ACC112 (cell line): Measurements from ENCODE around the gene SH3BGR.

Experiments
- H2AFZ ChIP-seq: fragments of 200-600 bp; sonication (generic); one replicate; pipeline ENCODE4 v1.6.0; 2017; ENCODE audit warnings: antibody characterized with exemption, low read length; ENCODE audit not compliant: unreplicated experiment
- H3K27ac ChIP-seq: fragments of 200-600 bp; sonication (generic); 2 replicates; pipeline ENCODE4 v1.5.1; 2014; ENCODE audit warnings: low read depth, mild to moderate bottlenecking, antibody characterized with exemption, low read length, moderate library complexity
- H3K27me3 ChIP-seq: fragments of 200-600 bp; sonication (generic); 2 replicates; pipeline ENCODE4 v1.6.1; 2014; ENCODE audit warnings: mild to moderate bottlenecking, antibody characterized with exemption, low read length, moderate library complexity, mixed read lengths; ENCODE audit not compliant: insufficient read depth
- H3K36me3 ChIP-seq: fragments of 200-600 bp; sonication (generic); 2 replicates; pipeline ENCODE4 v1.6.1; 2016; ENCODE audit warnings: mild to moderate bottlenecking, antibody characterized with exemption, low read length, moderate library complexity, mixed read lengths; ENCODE audit not compliant: insufficient read depth
- H3K4me1 ChIP-seq: fragments of 200-600 bp; sonication (generic); one replicate; pipeline ENCODE4 v1.6.1; 2016; ENCODE audit warnings: low read length, mixed read lengths; ENCODE audit not compliant: insufficient read depth, unreplicated experiment, control insufficient read depth
- H3K4me3 ChIP-seq: fragments of 200-600 bp; sonication (generic); 2 replicates; pipeline ENCODE4 v1.5.1; 2014; ENCODE audit warnings: mild to moderate bottlenecking, low read depth, low read length
- H3K79me2 ChIP-seq: fragments of 200-600 bp; sonication (generic); one replicate; pipeline ENCODE4 v1.6.0; 2016; ENCODE audit warnings: low read length; ENCODE audit not compliant: control insufficient read depth, unreplicated experiment, insufficient read depth

Gene SH3BGR

GRCh38 chr21:39461419-39461818, 9.6 kb downstream of the SH3BGR start:
- H3K4me1 ChIP-seq = no peaks in the 10 kb centered on the region
- H3K27me3 ChIP-seq = no peaks in the 10 kb centered on the region
- H2AFZ ChIP-seq = no peak overlapping the region
- H3K79me2 ChIP-seq = no peaks in the 10 kb centered on the region
- H3K36me3 ChIP-seq = no peaks in the 10 kb centered on the region
- no peak overlapping the region for H3K27ac ChIP-seq
- no peak overlapping the region for H3K4me3 ChIP-seq

- no peaks in the 10 kb centered on the region for H3K36me3 ChIP-seq
- H3K27me3 ChIP-seq = no peaks in the 10 kb centered on the region
- H3K79me2 ChIP-seq = no peaks in the 10 kb centered on the region
- no peaks in the 10 kb centered on the region for H3K4me1 ChIP-seq
- H3K27ac ChIP-seq = no peak overlapping the region
- H2AFZ ChIP-seq = no peak overlapping the region
- no peak overlapping the region for H3K4me3 ChIP-seq
These were observed 11.5 kb downstream of the SH3BGR start for GRCh38 chr21:39463308-39463707.

- Histone ChIP-seq H2AFZ (no peak overlapping the region), H3K4me3 (no peak overlapping the region), H3K79me2 (no peaks in the 10 kb centered on the region), H3K4me1 (no peaks in the 10 kb centered on the region), H3K27ac (no peak overlapping the region), H3K27me3 (no peaks in the 10 kb centered on the region), H3K36me3 (no peaks in the 10 kb centered on the region)
These were observed 14.8 kb downstream of the SH3BGR start for GRCh38 chr21:39466584-39466983.

- Histone ChIP-seq H3K4me1 (no peaks in the 10 kb centered on the region), H3K36me3 (no peaks in the 10 kb centered on the region), H3K4me3 (no peak overlapping the region), H2AFZ (no peak overlapping the region), H3K27me3 (no peaks in the 10 kb centered on the region), H3K27ac (no peak overlapping the region), H3K79me2 (no peaks in the 10 kb centered on the region)
These were observed 16.0 kb downstream of the SH3BGR start for GRCh38 chr21:39467746-39468145.

- H3K36me3 ChIP-seq = no peaks in the 10 kb centered on the region
- no peaks in the 10 kb centered on the region for H3K79me2 ChIP-seq
- no peaks in the 10 kb centered on the region for H3K27me3 ChIP-seq
- H3K27ac ChIP-seq = no peak overlapping the region
- no peak overlapping the region for H2AFZ ChIP-seq
- H3K4me3 ChIP-seq = no peak overlapping the region
- no peaks in the 10 kb centered on the region for H3K4me1 ChIP-seq
These were observed 16.8 kb downstream of the SH3BGR start for GRCh38 chr21:39468559-39468958.

- no peaks in the 10 kb centered on the region for H3K4me1 ChIP-seq
- no peaks in the 10 kb centered on the region for H3K27me3 ChIP-seq
- no peak overlapping the region for H2AFZ ChIP-seq
- H3K36me3 ChIP-seq = no peaks in the 10 kb centered on the region
- no peaks in the 10 kb centered on the region for H3K79me2 ChIP-seq
- no peak overlapping the region for H3K4me3 ChIP-seq
- H3K27ac ChIP-seq = no peak overlapping the region
These were observed 19.8 kb downstream of the SH3BGR start for GRCh38 chr21:39471598-39471997.

GRCh38 chr21:39472786-39473185, 21.0 kb downstream of the SH3BGR start:
- no peaks in the 10 kb centered on the region for H3K27me3 ChIP-seq
- no peaks in the 10 kb centered on the region for H3K79me2 ChIP-seq
- H3K4me3 ChIP-seq = no peak overlapping the region

GRCh38 chr21:39474611-39475010, 22.8 kb downstream of the SH3BGR start:
- H3K4me1 ChIP-seq = no peaks in the 10 kb centered on the region
- no peaks in the 10 kb centered on the region for H3K79me2 ChIP-seq
- H3K27ac ChIP-seq = no peak overlapping the region
- H3K27me3 ChIP-seq = no peaks in the 10 kb centered on the region
- H2AFZ ChIP-seq = no peak overlapping the region
- no peak overlapping the region for H3K4me3 ChIP-seq
- H3K36me3 ChIP-seq = no peaks in the 10 kb centered on the region

More at GRCh38 chr21:39472786-39473185, 21.0 kb downstream of the SH3BGR start:
- H3K36me3 ChIP-seq = no peaks in the 10 kb centered on the region
- H2AFZ ChIP-seq = no peak overlapping the region
- no peaks in the 10 kb centered on the region for H3K4me1 ChIP-seq
- H3K27ac ChIP-seq = no peak overlapping the region

GRCh38 chr21:39479164-39479813, 27.5 kb downstream of the SH3BGR start:
- H3K4me1 ChIP-seq = peaks cover 7% of the 10 kb centered on the region
- H3K4me3 ChIP-seq = no peak overlapping the region
- H2AFZ ChIP-seq = no peak overlapping the region
- no peaks in the 10 kb centered on the region for H3K36me3 ChIP-seq
- H3K27me3 ChIP-seq = no peaks in the 10 kb centered on the region
- H3K27ac ChIP-seq = no peak overlapping the region
- H3K79me2 ChIP-seq = no peaks in the 10 kb centered on the region

GRCh38 chr21:39479814-39480182, 28.0 kb downstream of the SH3BGR start:
- Histone ChIP-seq H3K79me2 (no peaks in the 10 kb centered on the region), H3K27me3 (no peaks in the 10 kb centered on the region), H3K4me1 (peaks cover 11% of the 10 kb centered on the region), H3K4me3 (no peak overlapping the region), H3K27ac (no peak overlapping the region), H2AFZ (no peak overlapping the region), H3K36me3 (no peaks in the 10 kb centered on the region)

GRCh38 chr21:39480271-39480670, 28.5 kb downstream of the SH3BGR start:
- Histone ChIP-seq H3K4me3 (no peak overlapping the region), H3K4me1 (peaks cover 14% of the 10 kb centered on the region), H3K79me2 (no peaks in the 10 kb centered on the region), H3K27ac (no peak overlapping the region), H3K36me3 (no peaks in the 10 kb centered on the region), H2AFZ (no peak overlapping the region), H3K27me3 (no peaks in the 10 kb centered on the region)
